GM19463 (cell line): ENCODE measurements around the gene PYDC1.
"Not testable (repeated sequence)": the region's sequence is repeated elsewhere in the genome, so short reads cannot be mapped to it uniquely, and the experiment has no call there.

ENCODE experiments used
- ATAC-seq: cut with Tn5 transposase; IDR thresholded peaks from one replicate; pipeline ENCODE4 v1.9.1; 2021; ENCODE audit warnings: mild to moderate bottlenecking, moderate library complexity; ENCODE audit not compliant: unreplicated experiment

PYDC1 gene

GRCh38 chr16:31216422-31217135 is at the start of gene PYDC1:
TSS of gene PYDC1 (minus strand) at chr16:31217135. CDS start at chr16:31217028, 107 bp downstream.
- no peak for ATAC-seq

GRCh38 chr16:31265329-31266245 is 48.7 kb upstream of the PYDC1 start:
- peak; percentile 95 for ATAC-seq

GRCh38 chr16:31262084-31262483 is 45.1 kb upstream of the PYDC1 start:
- ATAC-seq = no peak

GRCh38 chr16:31260136-31260931 is 43.4 kb upstream of the PYDC1 start:
- ATAC-seq = no peak

- no peak for ATAC-seq
Observed at GRCh38 chr16:31258366-31258765, 41.4 kb upstream of the PYDC1 start.

GRCh38 chr16:31256466-31256865 is 39.5 kb upstream of the PYDC1 start:
- no peak for ATAC-seq

GRCh38 chr16:31253642-31254045 is 36.7 kb upstream of the PYDC1 start:
- no peak for ATAC-seq

- ATAC-seq = no peak
Observed at GRCh38 chr16:31251435-31251834, 34.5 kb upstream of the PYDC1 start.

- no peak for ATAC-seq
Observed at GRCh38 chr16:31250782-31251384, 33.9 kb upstream of the PYDC1 start.

GRCh38 chr16:31248344-31248743 is 31.4 kb upstream of the PYDC1 start:
- no peak for ATAC-seq

GRCh38 chr16:31246296-31246695 is 29.4 kb upstream of the PYDC1 start:
- no peak for ATAC-seq

GRCh38 chr16:31245598-31245997 is 28.7 kb upstream of the PYDC1 start:
- not testable (repeated sequence) for ATAC-seq

GRCh38 chr16:31243734-31244670 is 27.1 kb upstream of the PYDC1 start:
- ATAC-seq = no peak

- no peak for ATAC-seq
Observed at GRCh38 chr16:31242206-31242605, 25.3 kb upstream of the PYDC1 start.

GRCh38 chr16:31238041-31238440 is 21.1 kb upstream of the PYDC1 start:
- ATAC-seq = no peak

GRCh38 chr16:31229501-31229900 is 12.6 kb upstream of the PYDC1 start:
- no peak for ATAC-seq

GRCh38 chr16:31228206-31228605 is 11.3 kb upstream of the PYDC1 start:
- no peak for ATAC-seq

GRCh38 chr16:31225193-31225592 is 8.3 kb upstream of the PYDC1 start:
- no peak for ATAC-seq

- ATAC-seq = no peak
Observed at GRCh38 chr16:31224092-31224955, 7.4 kb upstream of the PYDC1 start.
